HG03439 (cell line): Measurements from ENCODE around the gene ZNF37A.
"Not testable (repeated sequence)": the region's sequence is repeated elsewhere in the genome, so short reads cannot be mapped to it uniquely, and the experiment has no call there.

Experiments
- ATAC-seq: cut with Tn5 transposase; IDR thresholded peaks from one replicate; pipeline ENCODE4 v1.9.1; 2021; ENCODE audit warnings: mild to moderate bottlenecking, moderate library complexity; ENCODE audit not compliant: unreplicated experiment

ZNF37A gene

GRCh38 chr10:38146579-38147333 is 52.6 kb downstream of the ZNF37A start:
- no peak for ATAC-seq

GRCh38 chr10:38147686-38148085 is 53.5 kb downstream of the ZNF37A start:
- no peak for ATAC-seq

- not testable (repeated sequence) for ATAC-seq
Measured at GRCh38 chr10:38150891-38151463, 56.8 kb downstream of the ZNF37A start.

- no peak for ATAC-seq
Measured at GRCh38 chr10:38156416-38157269, 62.5 kb downstream of the ZNF37A start.

GRCh38 chr10:38157270-38157685 is 63.1 kb downstream of the ZNF37A start:
- ATAC-seq: no peak

- no peak for ATAC-seq
Measured at GRCh38 chr10:38159004-38159403, 64.9 kb downstream of the ZNF37A start.

GRCh38 chr10:38163617-38164016 is 69.5 kb downstream of the ZNF37A start:
- no peak for ATAC-seq

- no peak for ATAC-seq
Measured at GRCh38 chr10:38174336-38174735, 80.2 kb downstream of the ZNF37A start.

GRCh38 chr10:38184477-38184876 is 90.3 kb downstream of the ZNF37A start:
- ATAC-seq: no peak
